RWPE2 (cell line): ENCODE data around the gene OASL.

Experiments
- ATAC-seq: fragments of 200-7000 bp; cut with Tn5 transposase; 3 replicates; pipeline ENCODE4 v1.9.1; 2021; ENCODE audit warnings: low read depth
- DNase-seq: peaks from one replicate; pipeline ENCODE4 v3.0.0-alpha.2; 2020; ENCODE audit warnings: low spot score
- H3K27ac ChIP-seq: fragments of 450-650 bp; 2 replicates; pipeline ENCODE4 v1.5.1; 2017; ENCODE audit warnings: mild to moderate bottlenecking; ENCODE audit not compliant: poor library complexity, severe bottlenecking
- H3K27me3 ChIP-seq: fragments of 250-450 bp; sonication (Bioruptor Pico); 2 replicates; pipeline ENCODE4 v1.5.1; 2021; ENCODE audit warnings: mild to moderate bottlenecking, moderate library complexity; ENCODE audit not compliant: insufficient read depth, poor library complexity, severe bottlenecking
- H3K36me3 ChIP-seq: fragments of 250-450 bp; sonication (Bioruptor Pico); 2 replicates; pipeline ENCODE4 v1.5.1; 2020; ENCODE audit warnings: low read depth, mild to moderate bottlenecking, moderate library complexity
- H3K4me1 ChIP-seq: fragments of 250-450 bp; sonication (Bioruptor Pico); 2 replicates; pipeline ENCODE4 v1.5.1; 2021; ENCODE audit warnings: mild to moderate bottlenecking, moderate library complexity; ENCODE audit not compliant: insufficient read depth, poor library complexity, severe bottlenecking
- H3K4me3 ChIP-seq: fragments of 250-450 bp; sonication (Bioruptor Pico); 2 replicates; pipeline ENCODE4 v1.5.1; 2021; ENCODE audit warnings: mild to moderate bottlenecking, moderate library complexity; ENCODE audit not compliant: severe bottlenecking
- H3K9me3 ChIP-seq: fragments of 250-450 bp; sonication (Bioruptor Pico); 2 replicates; pipeline ENCODE4 v1.5.1; 2021; ENCODE audit warnings: mild to moderate bottlenecking, moderate library complexity; ENCODE audit not compliant: severe bottlenecking
- CTCF ChIP-seq: fragments of 450-650 bp; IDR thresholded peaks from one replicate; pipeline ENCODE4 v1.5.1; 2017; ENCODE audit warnings: mild to moderate bottlenecking, moderate library complexity; ENCODE audit not compliant: poor library complexity, severe bottlenecking

Gene OASL

GRCh38 chr12:120981407-120981941 is 57.6 kb downstream of the OASL start:
- ATAC-seq (no peak), DNase-seq (no peak)
- H3K9me3 ChIP-seq = no peaks in the 10 kb centered on the region
- TF ChIP-seq CTCF = no peak
- no peaks in the 10 kb centered on the region for H3K27me3 ChIP-seq
- no peaks in the 10 kb centered on the region for H3K36me3 ChIP-seq
- H3K4me3 ChIP-seq = no peak overlapping the region
- no peaks in the 10 kb centered on the region for H3K4me1 ChIP-seq
- H3K27ac ChIP-seq = no peak overlapping the region

- no peak overlapping the region for H3K27ac ChIP-seq
- H3K36me3 ChIP-seq = no peaks in the 10 kb centered on the region
- no peak for TF ChIP-seq CTCF
- no peaks in the 10 kb centered on the region for H3K9me3 ChIP-seq
- ATAC-seq (no peak), DNase-seq (no peak)
- no peaks in the 10 kb centered on the region for H3K4me1 ChIP-seq
- H3K4me3 ChIP-seq = no peak overlapping the region
- no peaks in the 10 kb centered on the region for H3K27me3 ChIP-seq
Measured at GRCh38 chr12:120980800-120981368, 58.2 kb downstream of the OASL start.

GRCh38 chr12:120979862-120980696 is 59.0 kb downstream of the OASL start:
- Histone ChIP-seq H3K4me1 (no peaks in the 10 kb centered on the region), H3K4me3 (no peak overlapping the region), H3K36me3 (no peaks in the 10 kb centered on the region), H3K27ac (no peak overlapping the region), H3K27me3 (no peaks in the 10 kb centered on the region), H3K9me3 (no peaks in the 10 kb centered on the region)
- no peak for TF ChIP-seq CTCF
- ATAC-seq (no peak), DNase-seq (no peak)

GRCh38 chr12:120979220-120979861 is 59.7 kb downstream of the OASL start:
- no peak overlapping the region for H3K27ac ChIP-seq
- no peak for ATAC-seq

More at GRCh38 chr12:120979220-120979861, 59.7 kb downstream of the OASL start:
- Histone ChIP-seq H3K36me3 (no peaks in the 10 kb centered on the region), H3K27me3 (no peaks in the 10 kb centered on the region), H3K4me1 (no peaks in the 10 kb centered on the region), H3K4me3 (no peak overlapping the region), H3K9me3 (no peaks in the 10 kb centered on the region)
- no peak for TF ChIP-seq CTCF
- no peak for DNase-seq
